Middle frontal gyrus (tissue), 1 donor: ENCODE results near the gene PGR.

ENCODE experiments used
- DNase-seq: peaks from one replicate; pipeline ENCODE4 v3.0.0-alpha.2; 2015; ENCODE audit warnings: low spot score; ENCODE audit errors: extremely low spot score

The PGR gene

GRCh38 chr11:101010899-101011298 lies 118.7 kb downstream of the PGR start:
- DNase-seq, result no peak

- no peak for DNase-seq
These were observed 119.9 kb downstream of the PGR start for GRCh38 chr11:101009690-101010055.

DNA sequence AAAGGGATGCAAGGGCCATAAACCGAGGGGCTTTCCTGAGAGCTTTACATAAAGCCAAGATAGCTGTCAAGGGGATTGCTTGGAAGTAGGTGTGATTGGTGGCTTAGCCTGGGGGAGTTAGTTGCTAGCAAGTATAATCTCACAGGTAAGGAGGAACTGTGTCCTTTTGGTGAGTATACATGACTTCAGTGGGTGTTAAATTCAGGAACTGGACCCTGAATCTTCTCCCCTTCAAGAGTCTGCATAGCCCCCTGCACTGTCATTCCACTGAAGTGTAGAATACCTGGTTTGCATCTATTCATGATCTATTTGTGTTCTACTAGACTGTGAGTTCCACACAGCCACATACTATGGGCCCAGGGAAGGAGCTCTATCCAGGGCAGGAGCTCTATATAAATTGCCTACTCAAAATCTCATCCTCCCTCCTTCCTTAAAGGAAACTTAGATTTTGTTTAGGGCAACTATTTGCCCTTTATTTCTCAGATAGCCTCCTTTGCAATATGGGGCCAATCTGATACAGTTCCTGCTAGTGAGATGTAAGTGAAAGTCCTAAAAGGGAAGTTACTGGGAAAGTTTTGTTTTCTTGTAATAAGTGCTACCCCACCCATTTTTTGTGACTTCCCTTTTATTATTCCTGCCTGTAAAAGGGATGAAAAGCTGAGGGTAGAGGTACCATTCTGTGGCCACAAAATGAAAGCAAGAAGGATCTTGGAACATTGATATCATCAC lies 120.5 kb downstream of the PGR start:
- no peak for DNase-seq

DNA sequence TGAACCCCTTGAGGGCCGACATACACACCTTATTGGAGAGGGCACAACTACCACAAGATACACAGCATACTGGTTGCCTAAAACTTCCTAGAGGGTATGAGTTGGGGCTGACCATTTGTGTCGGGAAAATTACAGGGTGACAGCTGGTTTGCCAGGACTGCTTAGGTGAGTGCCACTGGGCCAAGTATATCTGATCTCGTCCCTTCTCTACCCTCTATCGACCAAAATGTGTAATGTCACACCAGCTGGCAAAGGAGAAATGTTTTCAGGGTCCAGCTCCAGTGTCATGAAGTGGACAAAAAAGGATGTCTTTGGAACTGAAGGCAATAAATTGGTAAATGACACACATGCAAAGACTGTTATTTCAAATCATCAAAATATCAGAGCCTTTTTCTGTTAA lies 126.1 kb downstream of the PGR start:
- no peak for DNase-seq

GRCh38 chr11:100999756-101000155 lies 129.9 kb downstream of the PGR start:
- no peak for DNase-seq

- DNase-seq, result no peak
These were observed 134.6 kb downstream of the PGR start for GRCh38 chr11:100994966-100995365.

- no peak for DNase-seq
These were observed 138.1 kb downstream of the PGR start for GRCh38 chr11:100991541-100991940.

- no peak for DNase-seq
These were observed 138.7 kb downstream of the PGR start for GRCh38 chr11:100990931-100991330.

DNA sequence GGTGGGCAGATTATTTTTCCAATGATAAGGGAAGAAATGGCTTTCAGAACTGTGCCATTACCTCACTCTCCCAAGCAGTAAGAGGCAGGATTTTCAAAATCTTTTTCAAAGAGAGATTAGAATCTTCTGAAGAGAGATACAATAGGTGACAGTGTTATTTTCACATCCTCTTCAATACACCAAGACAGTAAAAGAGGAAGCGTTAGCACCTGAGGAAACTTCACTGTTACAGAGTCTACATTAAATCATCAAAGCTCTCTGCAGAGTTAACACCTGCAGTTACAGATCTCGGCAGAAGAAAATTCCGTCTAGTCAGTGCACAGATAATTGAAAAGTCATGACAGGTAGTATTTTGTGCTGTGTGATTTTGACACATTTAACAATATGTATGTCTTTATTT lies 144.9 kb downstream of the PGR start:
- no peak for DNase-seq

GRCh38 chr11:100981196-100981824 lies 148.3 kb downstream of the PGR start:
- no peak for DNase-seq

DNA sequence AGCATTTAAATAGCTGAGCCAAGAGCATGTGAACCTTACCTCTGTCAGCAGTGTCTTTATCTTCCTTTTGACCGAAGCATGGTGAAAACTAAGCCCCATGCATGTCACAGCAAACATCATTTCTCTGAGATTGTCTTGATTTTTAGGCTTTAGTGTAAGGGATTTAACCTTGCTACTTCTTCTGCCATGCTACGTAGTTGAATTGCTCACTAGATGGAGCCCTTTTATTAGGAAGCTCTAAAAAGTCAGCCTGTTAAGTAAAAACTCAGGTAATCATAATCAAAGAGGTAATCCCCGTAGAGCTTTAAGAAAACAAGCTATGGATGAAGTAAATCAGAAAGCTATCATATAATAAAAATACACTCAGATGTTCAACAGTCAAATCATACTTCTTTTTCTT lies 149.5 kb downstream of the PGR start:
- no peak for DNase-seq
